Muscle of leg (tissue), 11 donors: ENCODE measurements around the gene SIGLEC1. TPM values are rescaled to one million over a fixed set of nuclear protein-coding genes. Genes with fewer than 3 reads are reported as not detected.

Experiments
- DNase-seq: peaks from one replicate; pipeline ENCODE4 v3.0.0; 2013
- H3K27ac ChIP-seq: one replicate; pipeline ENCODE4 v1.5.1; 2013; ENCODE audit warnings: mild to moderate bottlenecking, low read length, control low read depth
- H3K27me3 ChIP-seq: one replicate; pipeline ENCODE4 v1.6.1; 2013; ENCODE audit warnings: low read length; ENCODE audit not compliant: control insufficient read depth, insufficient read depth
- H3K36me3 ChIP-seq: one replicate; pipeline ENCODE4 v1.6.1; 2013; ENCODE audit warnings: low read length; ENCODE audit not compliant: control insufficient read depth, insufficient read depth
- H3K4me1 ChIP-seq: one replicate; pipeline ENCODE4 v1.6.1; 2013; ENCODE audit warnings: low read length; ENCODE audit not compliant: control insufficient read depth, insufficient read depth
- H3K4me3 ChIP-seq: one replicate; pipeline ENCODE4 v1.5.1; 2013; ENCODE audit warnings: low read length, control low read depth
- H3K9me3 ChIP-seq: replicated peaks from 2 replicates; pipeline ENCODE4 v1.6.1; 2013; ENCODE audit warnings: low read depth, low read length; ENCODE audit not compliant: control insufficient read depth
- WGBS: methylation state at CpG from one replicate; pipeline ENCODE4 v1.1.5; 2013; ENCODE audit warnings: missing lambda C conversion rate; ENCODE audit not compliant: insufficient coverage; 5-methylcytosine and 5-hydroxymethylcytosine counted together
- polyA plus RNA-seq, 8 donors: library from polyadenylated mRNA; unstranded; fragments of 120-200 nt; gene quantifications; one replicate each; pipeline versions ENCODE4 v1.2.1 to v1.2.3, GENCODE V29; 2013; ENCODE audit warnings: inconsistent platforms in 1 of 8, low replicate concordance in 1 of 8; ENCODE audit not compliant: insufficient read length in 8 of 8, insufficient read depth in 1 of 8
- total RNA-seq: library from RNA; stranded (reverse); fragments of 120-200 nt; gene quantifications from one replicate; pipeline ENCODE4 v1.2.4, GENCODE V29; 2013

SIGLEC1 gene
- total and polyA plus RNA-seq, 9 donors, result 2.1 to 6.2 (median 3.7) TPM

- H3K4me1 ChIP-seq, result peaks cover 11% of the 10 kb centered on the region
- DNase-seq, result no peak
- H3K9me3 ChIP-seq, result no peaks in the 10 kb centered on the region
- H3K36me3 ChIP-seq, result no peaks in the 10 kb centered on the region
- H3K4me3 ChIP-seq, result no peak within 1 kb of the TSS
- WGBS, result 53% methylated on average over 17 of the region's 19 CpGs
- no peak within 1 kb of the TSS for H3K27ac ChIP-seq
- peaks cover 49% of the 10 kb centered on the region for H3K27me3 ChIP-seq
These were observed 49.2 kb downstream of the SIGLEC1 start, which contains the start of gene GFRA4 for GRCh38 chr20:3663031-3663701. Gene GFRA4 (minus strand): TSS chr20:3663399. CDS start chr20:3663399, 0 bp downstream.

Other genes starting within 250 kb of the SIGLEC1 start
- 23.6 TPM for gene ATRN, start 241.6 kb downstream of the SIGLEC1 start, total RNA-seq
- gene ATRN, start 241.6 kb downstream of the SIGLEC1 start, polyA plus RNA-seq, result 10 to 100 TPM; 19.6 to 32.1 (median 24.5) TPM
- not detected for gene GFRA4, start 49.2 kb downstream of the SIGLEC1 start, total RNA-seq
- gene GFRA4, start 49.2 kb downstream of the SIGLEC1 start, polyA plus RNA-seq, result not detected
- gene ADAM33, start 30.6 kb downstream of the SIGLEC1 start, total RNA-seq, result 52.8 TPM
- gene ADAM33, start 30.6 kb downstream of the SIGLEC1 start, polyA plus RNA-seq, result 10 to 100 TPM; 26.1 to 78.3 (median 52.8) TPM
- 18.3 TPM for gene HSPA12B, start 20.1 kb upstream of the SIGLEC1 start, total RNA-seq
- gene HSPA12B, start 20.1 kb upstream of the SIGLEC1 start, polyA plus RNA-seq, result 10 to 100 TPM; 20.8 to 35.8 (median 30.1) TPM
- gene ADISSP, start 55.2 kb upstream of the SIGLEC1 start, total RNA-seq, result 21.2 TPM
- 10 to 100 TPM; 17.0 to 26.7 (median 25.2) TPM for gene ADISSP, start 55.2 kb upstream of the SIGLEC1 start, polyA plus RNA-seq
- 0.09 TPM for gene SPEF1, start 68.8 kb upstream of the SIGLEC1 start, total RNA-seq
- under 1 TPM in 2 of 8 donors, not detected in 6; 0.12 to 0.21 TPM for gene SPEF1, start 68.8 kb upstream of the SIGLEC1 start, polyA plus RNA-seq
- 44.7 TPM for gene CENPB, start 74.1 kb upstream of the SIGLEC1 start, total RNA-seq
- gene CENPB, start 74.1 kb upstream of the SIGLEC1 start, polyA plus RNA-seq, result 10 to 100 TPM; 40.7 to 52.7 (median 48.8) TPM
- gene CDC25B, start 83.7 kb upstream of the SIGLEC1 start, total RNA-seq, result 37.7 TPM
- gene CDC25B, start 83.7 kb upstream of the SIGLEC1 start, polyA plus RNA-seq, result 100 to 1,000 TPM in 3 of 8 donors, 10 to 100 TPM in 5; 68.1 to 118 (median 90.6) TPM
- 9.2 TPM for gene AP5S1, start 107.9 kb upstream of the SIGLEC1 start, total RNA-seq
- gene AP5S1, start 107.9 kb upstream of the SIGLEC1 start, polyA plus RNA-seq, result 10 to 100 TPM in 4 of 8 donors, 1 to 10 TPM in 4; 8.3 to 10.8 (median 10.2) TPM
- gene MAVS, start 134.2 kb upstream of the SIGLEC1 start, total RNA-seq, result 14.6 TPM
- 10 to 100 TPM; 17.5 to 26.2 (median 21.0) TPM for gene MAVS, start 134.2 kb upstream of the SIGLEC1 start, polyA plus RNA-seq
- 40.3 TPM for gene PANK2, start 176.8 kb upstream of the SIGLEC1 start, total RNA-seq
- 10 to 100 TPM; 25.8 to 32.0 (median 28.0) TPM for gene PANK2, start 176.8 kb upstream of the SIGLEC1 start, polyA plus RNA-seq